HUDEP-2 (cell line): ENCODE measurements around the gene CFAP69.

Source experiments
- DNase-seq, 76 experiments: peaks; one replicate each; lab custom pipeline; 2025; ENCODE audit not compliant: unreplicated experiment in 76 of 76; lab: John Stamatoyannopoulos, UW

The CFAP69 gene, protein sequence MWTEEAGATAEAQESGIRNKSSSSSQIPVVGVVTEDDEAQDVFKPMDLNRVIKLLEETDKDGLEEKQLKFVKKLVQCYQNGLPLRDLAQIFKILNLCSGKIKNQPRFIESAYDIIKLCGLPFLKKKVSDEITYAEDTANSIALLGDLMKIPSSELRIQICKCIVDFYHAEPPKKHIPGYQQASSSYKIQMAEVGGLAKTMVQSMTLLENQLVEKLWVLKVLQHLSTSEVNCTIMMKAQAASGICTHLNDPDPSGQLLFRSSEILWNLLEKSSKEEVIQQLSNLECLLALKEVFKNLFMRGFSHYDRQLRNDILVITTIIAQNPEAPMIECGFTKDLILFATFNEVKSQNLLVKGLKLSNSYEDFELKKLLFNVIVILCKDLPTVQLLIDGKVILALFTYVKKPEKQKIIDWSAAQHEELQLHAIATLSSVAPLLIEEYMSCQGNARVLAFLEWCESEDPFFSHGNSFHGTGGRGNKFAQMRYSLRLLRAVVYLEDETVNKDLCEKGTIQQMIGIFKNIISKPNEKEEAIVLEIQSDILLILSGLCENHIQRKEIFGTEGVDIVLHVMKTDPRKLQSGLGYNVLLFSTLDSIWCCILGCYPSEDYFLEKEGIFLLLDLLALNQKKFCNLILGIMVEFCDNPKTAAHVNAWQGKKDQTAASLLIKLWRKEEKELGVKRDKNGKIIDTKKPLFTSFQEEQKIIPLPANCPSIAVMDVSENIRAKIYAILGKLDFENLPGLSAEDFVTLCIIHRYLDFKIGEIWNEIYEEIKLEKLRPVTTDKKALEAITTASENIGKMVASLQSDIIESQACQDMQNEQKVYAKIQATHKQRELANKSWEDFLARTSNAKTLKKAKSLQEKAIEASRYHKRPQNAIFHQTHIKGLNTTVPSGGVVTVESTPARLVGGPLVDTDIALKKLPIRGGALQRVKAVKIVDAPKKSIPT

DNA sequence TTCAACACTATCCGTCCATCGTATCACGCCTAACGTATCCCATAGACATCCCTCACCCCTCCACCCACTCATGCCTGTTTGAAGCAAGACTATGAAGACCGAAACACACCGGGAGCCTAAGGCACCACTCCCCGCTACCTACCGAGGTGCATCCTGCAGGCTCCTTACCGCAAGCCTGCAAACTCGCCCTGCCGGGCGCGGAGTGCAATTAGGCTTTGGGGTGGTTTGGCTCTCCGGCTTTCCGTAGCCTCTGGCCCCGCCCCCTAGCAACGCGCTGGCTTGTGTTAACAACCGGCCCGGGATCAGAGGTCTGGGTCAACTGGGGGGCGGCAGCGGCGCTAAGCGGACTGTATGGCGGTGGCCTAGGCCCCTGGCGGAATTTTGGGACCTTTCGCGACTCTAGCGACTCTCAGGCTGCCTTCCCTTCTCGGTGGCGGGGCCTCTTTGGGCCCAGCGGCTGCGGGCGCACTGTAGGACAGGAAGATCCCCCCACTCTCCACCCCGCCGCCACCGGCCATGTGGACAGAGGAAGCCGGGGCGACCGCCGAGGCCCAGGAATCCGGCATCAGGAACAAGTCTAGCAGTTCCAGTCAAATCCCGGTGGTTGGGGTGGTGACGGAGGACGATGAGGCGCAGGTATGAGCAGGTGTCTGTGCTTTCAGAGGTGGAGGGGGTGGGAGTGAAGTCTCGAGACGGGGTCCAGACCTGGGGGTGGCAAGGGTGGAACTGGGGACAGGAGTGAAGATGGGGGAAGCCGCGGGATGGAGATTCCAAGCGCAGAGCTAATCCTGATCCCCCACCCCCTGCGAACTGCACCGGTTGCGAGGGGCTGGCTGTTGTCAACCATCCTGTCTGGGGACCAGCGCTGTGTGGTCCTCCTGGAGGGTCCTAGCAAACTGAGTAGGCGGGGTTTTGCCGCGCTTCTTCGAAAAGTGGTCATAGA lies at the start of gene CFAP69:
TSS of gene CFAP69 (plus strand) at position 266 of the 943 bp plus-strand sequence. CDS start at position 517, 251 bp downstream.
- peak in 71 of 76 experiments; percentile 15 to 84 (median 65) for DNase-seq

DNA sequence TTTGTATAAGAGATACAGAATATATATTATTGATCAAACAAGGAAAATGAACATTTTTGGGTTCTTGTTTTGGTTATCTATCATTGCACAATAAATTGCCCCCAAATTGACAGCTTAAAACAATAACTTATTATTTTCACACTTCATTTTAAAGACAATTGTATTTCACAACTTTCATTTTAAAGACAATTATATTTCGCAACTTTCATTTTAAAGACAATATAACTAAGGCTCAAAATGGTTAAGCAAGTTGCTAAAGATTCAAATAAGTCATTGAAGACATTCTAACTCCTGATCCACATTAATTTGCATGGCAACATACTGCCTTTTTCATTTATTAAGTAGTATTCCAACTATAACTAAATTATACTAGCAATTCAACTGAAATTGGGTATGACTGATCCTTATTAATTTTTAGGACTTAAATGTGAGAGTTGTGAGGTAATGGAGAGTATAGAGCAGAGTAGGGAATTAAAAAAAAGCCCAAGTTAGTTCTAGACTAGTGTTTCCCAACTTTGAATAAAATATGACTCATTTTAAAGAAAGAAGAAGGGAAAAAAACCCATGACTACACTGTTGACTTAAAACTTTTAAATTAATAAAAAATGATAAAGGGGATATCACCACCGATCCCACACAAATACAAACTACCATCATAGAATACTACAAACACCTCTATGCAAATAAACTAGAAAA lies 43.3 kb upstream of the CFAP69 start:
- DNase-seq: no peak

DNA sequence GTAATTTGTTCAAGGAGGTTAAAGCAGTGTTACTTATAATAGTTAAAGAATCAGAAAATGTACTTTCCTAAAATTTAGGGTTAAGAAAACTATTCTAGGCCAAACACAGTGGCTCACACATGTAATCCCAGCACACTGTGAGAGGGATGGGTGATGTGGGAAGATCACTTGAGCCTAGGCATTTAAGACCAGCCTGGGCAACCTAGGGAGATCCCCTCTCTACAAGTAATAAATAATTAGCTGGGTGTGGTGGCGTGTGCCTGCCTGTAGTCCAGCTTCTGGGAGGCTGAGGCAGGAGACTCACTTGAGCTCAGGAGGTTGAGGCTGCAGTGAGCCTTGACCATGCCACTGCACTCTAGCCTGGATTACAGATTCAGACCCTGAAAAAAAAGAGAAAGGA lies 37.0 kb upstream of the CFAP69 start:
- no peak for DNase-seq

DNA sequence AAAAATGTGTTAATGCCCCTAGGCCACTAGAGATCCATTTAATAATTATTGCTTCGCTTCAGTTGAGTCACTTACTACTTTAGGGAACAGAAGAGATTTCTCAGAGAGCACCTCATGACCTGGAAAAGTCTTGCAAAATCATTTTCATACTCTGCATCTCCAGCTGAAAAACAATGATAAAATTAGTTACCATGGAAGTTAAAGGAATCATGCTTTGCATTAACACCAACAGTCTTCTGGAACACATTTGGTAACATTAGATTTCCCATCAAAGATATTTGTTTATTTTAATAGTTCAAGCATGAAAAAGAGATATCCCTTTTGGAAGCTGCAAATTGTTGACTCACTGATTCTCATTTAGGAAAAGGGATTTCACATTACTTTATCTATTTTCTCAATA lies 35.2 kb upstream of the CFAP69 start:
- no peak for DNase-seq

DNA sequence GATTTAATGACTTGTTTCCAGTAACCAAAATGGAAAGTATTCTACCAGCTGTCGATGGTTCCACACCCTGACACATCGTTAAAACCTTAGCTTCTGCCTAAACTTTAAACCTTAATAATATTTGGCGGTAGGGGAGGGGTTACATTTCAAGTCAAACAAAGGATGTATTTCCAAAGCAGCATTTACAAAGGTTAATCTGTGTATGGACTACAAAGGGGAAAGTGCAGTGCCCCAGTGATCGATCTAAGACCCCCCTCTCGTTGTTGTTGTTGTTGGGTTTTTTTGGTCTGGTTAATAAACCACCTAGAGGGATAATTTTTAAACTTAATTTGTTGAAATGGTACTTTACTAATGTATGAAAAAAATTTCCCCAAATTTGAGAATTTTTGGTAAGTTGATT lies 34.5 kb upstream of the CFAP69 start:
- DNase-seq: no peak

DNA sequence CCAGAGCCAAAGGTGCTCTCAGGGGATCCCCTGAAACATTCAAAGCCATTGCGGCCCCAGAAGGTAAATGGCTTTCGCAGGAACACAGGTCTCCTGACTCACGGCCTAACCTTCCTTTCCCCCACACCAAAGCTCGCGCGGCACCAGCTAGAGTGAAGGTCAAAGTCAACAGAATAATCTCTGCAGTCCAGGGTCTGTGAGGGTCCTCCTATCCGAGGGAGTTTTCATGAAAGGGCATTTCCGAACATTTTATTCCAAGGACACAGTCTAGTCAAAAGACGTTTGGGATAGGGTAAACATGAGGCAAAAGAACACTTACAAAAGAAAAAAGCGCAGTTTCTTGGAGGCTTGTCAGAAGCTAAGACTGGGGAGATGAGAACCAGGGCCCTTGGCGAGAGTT lies 34.0 kb upstream of the CFAP69 start:
- no peak for DNase-seq

DNA sequence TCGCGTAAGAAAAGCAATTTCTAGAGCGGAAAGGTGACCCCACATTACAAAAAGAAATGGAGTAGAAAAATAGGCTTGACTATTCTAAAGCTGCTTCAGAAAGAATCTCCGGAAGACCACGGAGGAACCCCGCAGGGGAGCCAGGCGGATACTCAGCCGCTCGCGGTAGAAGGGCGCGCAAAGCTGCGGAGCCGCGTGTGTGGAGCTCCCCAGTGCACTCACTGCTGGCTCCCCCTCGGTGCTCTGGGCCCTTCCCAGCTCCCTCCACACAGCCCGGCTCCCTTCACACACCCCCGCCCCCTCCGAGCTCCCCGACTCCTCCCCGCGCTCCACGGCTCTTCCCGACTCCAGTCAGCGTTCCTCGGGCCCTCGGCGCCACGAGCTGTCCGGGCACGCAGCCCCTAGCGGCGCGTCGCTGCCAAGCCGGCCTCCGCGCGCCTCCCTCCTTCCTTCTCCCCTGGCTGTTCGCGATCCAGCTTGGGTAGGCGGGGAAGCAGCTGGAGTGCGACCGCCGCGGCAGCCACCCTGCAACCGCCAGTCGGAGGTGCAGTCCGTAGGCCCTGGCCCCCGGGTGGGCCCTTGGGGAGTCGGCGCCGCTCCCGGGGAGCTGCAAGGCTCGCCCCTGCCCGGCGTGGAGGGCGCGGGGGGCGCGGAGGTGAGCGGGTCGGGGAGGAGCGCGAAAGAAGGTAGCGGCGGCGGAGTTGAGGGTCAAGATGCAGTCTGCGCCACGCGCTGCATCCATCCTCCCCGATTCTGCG lies 33.4 kb upstream of the CFAP69 start, which contains the start of gene STEAP2:
TSS of gene STEAP2 (plus strand) at position 350 of the 758 bp plus-strand sequence. CDS start 13,343 bp downstream, outside the sequence.
- DNase-seq: peak in 22 of 76 experiments; percentile 1 to 12 (median 2)

DNA sequence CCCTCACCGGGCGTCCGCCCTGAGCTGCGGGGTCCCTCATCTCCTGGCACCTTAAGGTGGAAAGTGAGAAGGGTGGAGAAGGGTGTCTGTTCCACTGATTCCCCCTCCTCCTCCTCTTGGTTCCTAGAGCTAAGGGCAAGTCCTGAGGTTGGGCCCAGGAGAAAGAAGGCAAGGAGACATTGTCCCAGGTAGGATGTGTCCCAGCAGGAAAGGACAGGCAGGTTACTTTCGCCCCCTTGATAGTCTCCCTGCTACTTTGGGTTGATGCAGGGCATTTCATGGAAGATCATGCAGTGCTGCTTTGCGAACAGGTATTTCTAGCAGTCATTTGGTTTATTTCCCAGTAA lies 32.9 kb upstream of the CFAP69 start:
- no peak for DNase-seq

DNA sequence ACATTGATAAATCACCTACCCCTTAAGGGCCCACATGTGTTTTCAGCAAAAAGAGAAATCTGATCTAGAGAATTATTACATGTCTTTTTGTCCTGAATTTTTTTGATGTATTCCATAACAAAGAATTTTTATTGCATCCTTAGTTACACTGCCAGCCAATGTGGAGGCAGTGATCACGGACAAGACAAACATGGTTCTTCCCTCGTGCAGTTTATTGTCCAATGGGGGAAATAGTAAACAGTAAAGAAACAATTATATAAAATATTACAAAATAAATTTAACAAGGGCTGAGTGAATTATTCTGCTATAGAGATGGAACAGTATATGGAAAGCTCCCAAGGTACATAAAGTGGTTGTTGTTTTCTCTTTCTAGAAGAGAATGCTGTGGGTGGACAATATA lies 31.5 kb upstream of the CFAP69 start:
- no peak for DNase-seq

DNA sequence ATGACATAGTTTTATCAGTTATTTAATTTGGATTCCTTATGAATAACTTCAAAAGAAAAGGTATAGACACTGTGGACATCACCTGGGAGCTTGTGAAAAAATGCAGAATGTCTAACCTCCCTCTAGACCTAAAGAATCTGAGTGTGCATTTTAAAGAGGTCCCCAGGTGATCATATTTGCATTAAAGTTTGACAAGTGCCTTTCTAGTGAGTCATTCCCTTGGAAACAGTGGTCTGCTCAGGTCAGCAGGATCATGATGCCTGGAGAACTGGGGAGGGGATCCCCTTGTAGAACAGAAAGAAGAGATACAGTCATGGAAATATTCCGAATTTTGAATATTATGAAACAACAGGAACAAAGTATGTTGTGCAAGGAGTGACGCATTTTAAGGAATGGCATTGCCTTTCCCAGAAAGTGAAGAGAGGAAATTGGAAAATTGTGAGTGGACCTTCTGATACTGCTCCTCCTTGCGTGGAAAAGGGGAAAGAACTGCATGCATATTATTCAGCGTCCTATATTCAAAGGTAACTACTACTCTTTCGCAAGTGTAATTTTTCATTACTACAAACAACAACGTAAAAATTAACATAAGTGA lies 28.8 kb upstream of the CFAP69 start:
- no peak for DNase-seq

DNA sequence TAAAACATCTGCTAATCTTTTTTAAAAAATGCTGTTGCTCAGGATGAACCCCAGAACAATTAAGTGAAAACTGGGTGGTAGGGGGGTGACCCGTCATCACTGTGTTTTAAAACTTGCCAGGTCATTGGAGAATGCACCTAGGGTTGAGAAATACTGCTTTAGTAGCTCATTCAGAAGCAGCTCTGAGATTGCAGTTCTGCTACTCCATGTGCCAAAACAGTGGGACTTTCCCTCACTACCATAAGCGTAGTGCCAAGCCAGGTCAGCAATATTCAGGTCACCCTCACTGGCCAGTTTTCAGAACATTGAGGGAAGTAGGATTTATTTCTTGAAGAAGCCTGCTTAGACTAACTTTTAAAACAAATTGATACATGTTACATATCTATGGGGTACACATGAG lies 28.2 kb upstream of the CFAP69 start:
- DNase-seq: no peak

DNA sequence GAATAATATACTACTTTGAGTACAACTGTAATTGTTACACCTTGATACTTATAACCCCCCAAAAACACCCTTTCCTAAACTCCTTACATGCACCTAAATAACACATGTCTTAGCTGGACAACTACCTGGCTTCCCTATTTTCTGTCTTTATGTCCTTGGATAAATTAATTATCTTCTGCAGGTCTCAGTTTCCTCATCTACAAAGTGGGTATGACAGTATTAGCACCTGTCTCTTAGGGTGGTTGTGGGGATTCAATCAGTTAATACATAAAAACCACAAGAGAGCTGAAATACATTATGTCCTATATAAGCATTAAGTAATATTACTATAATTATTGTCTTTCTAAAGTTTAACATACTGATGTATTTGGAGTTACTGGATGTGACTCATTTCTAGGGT lies 22.6 kb upstream of the CFAP69 start:
- no peak for DNase-seq

DNA sequence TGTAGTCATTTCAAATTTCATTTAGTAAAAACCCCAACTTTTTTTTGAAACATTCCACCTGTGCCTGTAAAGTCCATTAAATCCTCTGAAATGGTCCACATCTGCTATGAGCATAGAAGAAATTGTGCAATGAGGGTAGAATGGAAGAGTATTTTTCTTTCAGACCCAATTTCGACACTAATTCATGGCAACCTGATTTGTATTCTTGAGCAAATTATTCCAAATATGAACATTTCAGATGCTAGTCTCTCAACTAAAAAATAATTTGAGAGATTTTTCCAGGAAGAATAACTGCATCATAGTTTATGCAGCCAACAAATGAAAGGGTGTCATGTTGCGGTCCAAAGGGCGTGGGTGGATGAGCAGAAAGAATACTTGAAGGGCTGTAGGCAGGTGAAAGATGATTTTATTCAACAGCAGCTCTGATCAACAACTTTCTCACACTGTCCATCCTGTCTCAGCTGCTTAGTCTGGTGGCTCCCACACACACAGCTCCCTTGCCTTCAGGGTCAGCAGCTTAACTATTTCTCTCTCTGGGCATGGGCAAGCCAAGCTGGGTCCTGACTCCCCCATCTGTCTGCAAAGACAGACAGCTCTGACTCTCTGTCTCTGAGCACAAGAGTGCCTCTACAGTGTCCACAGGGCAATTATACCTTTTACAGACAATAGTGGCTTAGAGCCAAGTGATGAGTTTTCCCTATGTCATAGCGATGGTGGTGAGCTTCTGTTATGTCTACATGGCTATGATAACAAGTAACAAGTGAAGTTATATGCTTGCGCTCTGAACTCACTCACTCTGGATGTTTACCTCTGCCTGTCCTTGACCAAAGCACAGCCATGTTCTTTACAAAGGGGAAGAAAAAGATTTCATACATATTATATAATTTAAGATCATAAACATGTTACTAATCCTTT lies 21.9 kb upstream of the CFAP69 start:
- no peak for DNase-seq

DNA sequence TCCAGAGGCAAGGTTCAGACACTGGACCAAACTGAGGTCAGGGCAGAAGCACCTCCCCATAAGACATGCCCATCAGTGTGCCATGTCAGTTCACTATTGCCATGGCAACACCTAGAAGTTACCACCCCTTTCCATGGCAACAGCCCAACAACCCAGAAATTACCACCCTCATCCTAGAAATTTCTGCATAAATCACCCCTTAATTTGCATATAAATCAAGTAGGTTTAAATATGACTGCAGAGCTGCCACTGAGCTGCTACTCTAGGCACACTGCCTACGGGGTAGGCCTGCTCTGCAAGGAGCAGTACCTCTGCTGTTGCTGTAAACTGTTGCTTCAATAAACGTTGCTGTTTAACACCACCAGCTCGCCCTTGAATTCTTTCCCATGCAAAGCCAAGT lies 20.8 kb upstream of the CFAP69 start:
- no peak for DNase-seq

DNA sequence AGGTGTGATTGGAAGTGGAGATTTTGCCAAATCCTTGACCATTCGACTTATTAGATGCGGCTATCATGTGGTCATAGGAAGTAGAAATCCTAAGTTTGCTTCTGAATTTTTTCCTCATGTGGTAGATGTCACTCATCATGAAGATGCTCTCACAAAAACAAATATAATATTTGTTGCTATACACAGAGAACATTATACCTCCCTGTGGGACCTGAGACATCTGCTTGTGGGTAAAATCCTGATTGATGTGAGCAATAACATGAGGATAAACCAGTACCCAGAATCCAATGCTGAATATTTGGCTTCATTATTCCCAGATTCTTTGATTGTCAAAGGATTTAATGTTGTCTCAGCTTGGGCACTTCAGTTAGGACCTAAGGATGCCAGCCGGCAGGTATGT lies 19.8 kb upstream of the CFAP69 start:
- no peak for DNase-seq

DNA sequence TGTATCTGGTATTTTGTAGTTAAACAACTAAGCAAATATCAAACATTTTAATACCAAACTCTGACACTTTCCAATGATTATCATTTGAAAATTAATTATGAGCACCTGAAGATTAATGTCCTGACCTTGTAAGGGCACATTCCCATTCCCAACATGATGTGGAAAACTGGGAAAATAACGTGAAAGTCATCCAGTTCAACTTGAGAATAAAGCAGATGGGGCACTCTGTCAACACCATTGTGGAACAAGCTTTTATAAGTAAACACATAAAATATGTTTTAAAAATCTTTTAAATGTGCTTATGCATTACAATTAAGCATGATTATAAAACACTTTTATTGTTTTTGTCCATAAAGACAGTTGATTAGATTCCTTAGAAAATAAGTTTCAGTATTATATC lies 19.4 kb upstream of the CFAP69 start:
- DNase-seq: no peak

DNA sequence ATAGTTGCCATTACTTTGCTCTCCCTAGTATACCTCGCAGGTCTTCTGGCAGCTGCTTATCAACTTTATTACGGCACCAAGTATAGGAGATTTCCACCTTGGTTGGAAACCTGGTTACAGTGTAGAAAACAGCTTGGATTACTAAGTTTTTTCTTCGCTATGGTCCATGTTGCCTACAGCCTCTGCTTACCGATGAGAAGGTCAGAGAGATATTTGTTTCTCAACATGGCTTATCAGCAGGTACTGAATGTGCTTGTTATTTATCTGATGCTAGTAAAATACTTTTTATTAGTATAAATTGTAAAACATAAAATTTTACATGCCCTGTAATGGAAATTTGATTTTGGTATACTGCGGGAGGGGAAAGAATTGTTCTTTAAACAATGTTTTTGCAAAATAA lies 17.7 kb upstream of the CFAP69 start:
- DNase-seq: no peak

DNA sequence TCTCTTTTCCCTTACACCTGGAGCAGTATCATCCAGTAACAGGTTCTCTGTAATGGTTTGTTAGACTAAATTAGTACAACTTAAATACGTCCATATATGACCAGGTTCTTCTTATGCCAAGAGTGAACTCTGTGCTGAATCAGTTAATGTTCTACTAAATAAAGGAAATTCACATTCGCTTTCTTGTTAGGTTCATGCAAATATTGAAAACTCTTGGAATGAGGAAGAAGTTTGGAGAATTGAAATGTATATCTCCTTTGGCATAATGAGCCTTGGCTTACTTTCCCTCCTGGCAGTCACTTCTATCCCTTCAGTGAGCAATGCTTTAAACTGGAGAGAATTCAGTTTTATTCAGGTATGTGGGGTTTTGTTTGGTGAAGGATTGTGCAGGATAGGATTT lies 15.3 kb upstream of the CFAP69 start:
- DNase-seq: no peak
